NCI-H1436 (cell line): ENCODE results near the gene OR10G3.
"Not testable (repeated sequence)": the region's sequence is repeated elsewhere in the genome, so short reads cannot be mapped to it uniquely, and the experiment has no call there.

Experiments
- DNase-seq: peaks from one replicate; lab custom pipeline; 2025; lab: John Stamatoyannopoulos, UW

Gene OR10G3, protein sequence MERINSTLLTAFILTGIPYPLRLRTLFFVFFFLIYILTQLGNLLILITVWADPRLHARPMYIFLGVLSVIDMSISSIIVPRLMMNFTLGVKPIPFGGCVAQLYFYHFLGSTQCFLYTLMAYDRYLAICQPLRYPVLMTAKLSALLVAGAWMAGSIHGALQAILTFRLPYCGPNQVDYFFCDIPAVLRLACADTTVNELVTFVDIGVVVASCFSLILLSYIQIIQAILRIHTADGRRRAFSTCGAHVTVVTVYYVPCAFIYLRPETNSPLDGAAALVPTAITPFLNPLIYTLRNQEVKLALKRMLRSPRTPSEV

GRCh38 chr14:21579976-21580375, at the start of gene OR10G3:
Gene OR10G3 (minus strand): TSS chr14:21580076. CDS start chr14:21570744, 9,332 bp downstream.
- no peak for DNase-seq

DNA sequence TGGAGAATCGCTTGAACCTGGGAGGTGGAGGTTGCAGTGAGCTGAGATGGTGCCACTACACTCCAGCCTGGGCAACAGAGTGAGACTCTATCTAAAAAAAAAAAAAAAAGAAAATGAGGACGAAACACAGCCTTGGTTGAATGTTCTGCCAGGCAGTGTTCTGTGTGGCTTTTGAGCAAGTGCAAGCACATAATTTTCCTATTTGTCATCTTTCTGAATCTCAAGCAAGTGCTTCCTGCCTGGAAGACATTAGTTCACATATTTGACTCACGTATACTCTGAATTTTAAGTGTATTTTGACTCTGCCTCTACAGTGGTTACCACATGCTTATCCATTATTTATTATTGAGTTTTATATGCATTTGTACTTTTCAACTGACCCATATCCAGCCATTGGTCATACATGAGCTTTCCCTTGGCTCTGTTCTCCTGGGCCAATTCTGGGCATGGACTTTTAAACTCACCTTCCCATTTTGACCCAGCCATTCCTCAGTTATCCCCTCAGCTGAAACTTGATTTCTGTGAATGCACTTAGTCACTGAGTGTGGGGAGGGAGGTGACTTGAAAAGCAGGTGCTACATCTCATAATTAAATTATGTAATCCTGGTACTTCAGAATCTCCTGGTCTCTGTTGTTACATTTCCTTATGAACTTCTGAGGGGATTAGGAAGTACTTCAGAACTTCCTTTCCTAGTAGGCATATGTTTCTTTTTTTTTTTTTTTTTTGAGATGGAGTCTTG, 46.8 kb upstream of the OR10G3 start:
- DNase-seq, result no peak

DNA sequence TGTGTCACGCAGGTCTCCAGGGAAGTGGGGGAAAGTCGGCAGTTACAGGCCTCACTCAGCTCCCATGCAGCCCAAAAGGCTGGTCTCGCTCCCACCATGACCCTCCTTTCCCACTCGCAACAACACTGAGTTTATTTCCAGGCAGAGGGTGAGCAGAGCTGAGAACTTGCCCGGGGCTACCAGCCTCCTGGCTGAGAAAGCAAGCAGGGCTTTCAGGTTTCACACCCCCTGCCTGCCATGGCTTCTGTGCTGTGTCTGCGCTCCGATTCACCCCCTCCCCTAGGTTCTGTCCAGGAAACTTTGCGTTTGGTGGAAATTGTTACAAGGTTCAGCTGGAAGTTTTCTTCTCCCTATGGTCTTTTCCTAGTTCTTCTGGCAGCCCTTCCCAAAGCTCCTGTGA, 37.7 kb upstream of the OR10G3 start:
- DNase-seq, result no peak

- no peak for DNase-seq
Observed at GRCh38 chr14:21614240-21614639, 34.4 kb upstream of the OR10G3 start.

DNA sequence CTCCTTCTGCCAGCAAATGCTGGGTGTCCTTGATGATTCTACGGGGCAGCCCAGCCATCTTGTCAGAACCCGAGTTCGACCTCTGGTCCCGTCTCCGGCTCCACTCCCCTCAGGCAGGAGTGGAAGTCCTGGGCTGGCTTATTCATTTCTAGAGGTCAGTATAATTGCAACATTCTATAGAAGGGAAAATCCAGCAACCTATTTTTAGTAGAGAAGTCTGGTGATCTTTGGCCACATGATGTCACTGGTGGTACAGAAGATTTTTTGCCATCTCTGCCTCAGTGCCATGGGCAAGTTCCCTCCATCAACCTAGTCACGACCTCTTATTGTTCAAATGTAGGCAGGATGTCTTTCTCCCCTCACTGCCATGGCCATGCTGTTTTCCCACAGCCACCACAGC, 32.4 kb upstream of the OR10G3 start:
- DNase-seq, result no peak

GRCh38 chr14:21602181-21602580, 22.3 kb upstream of the OR10G3 start:
- not testable (repeated sequence) for DNase-seq

DNA sequence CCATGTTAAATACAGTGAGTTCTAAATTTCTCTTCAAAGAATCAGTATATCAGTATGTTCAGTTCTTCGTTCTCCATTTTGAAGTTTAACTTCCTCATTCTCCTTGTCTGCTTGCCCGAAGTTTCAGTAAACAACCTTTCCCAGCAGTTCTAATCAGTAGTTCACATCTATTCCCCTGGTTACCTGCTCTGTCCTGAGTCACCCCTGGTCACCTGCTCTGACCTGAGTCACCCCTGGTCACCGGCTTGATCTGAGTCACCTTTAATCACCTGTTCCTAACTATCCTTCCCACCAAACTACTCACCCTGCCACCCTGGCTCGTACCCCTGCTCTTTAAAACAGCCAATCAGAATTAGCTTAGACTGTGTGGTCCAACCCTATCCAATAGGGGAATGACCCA, 9.4 kb upstream of the OR10G3 start:
- no peak for DNase-seq

GRCh38 chr14:21575661-21576060, 4.2 kb downstream of the OR10G3 start:
- no peak for DNase-seq

DNA sequence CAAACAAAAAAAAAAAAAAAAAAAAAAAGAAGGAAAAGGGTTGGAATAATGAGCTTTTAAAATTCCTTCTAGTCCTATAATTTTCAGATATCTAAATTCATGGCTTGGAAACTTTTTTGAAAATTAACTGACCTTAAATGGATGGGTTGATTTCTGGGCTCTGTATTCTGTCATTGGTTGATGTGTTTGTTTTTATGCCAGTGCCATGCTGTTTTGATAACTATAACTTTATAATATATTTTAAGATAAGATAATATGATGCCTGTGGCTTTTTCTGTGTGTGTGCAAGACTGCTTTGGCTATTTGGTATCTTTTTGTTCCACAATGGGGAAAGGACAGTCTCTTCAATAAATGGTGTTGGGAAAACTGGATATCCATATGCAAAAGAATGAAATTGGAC, 7.3 kb downstream of the OR10G3 start:
- DNase-seq, result no peak

DNA sequence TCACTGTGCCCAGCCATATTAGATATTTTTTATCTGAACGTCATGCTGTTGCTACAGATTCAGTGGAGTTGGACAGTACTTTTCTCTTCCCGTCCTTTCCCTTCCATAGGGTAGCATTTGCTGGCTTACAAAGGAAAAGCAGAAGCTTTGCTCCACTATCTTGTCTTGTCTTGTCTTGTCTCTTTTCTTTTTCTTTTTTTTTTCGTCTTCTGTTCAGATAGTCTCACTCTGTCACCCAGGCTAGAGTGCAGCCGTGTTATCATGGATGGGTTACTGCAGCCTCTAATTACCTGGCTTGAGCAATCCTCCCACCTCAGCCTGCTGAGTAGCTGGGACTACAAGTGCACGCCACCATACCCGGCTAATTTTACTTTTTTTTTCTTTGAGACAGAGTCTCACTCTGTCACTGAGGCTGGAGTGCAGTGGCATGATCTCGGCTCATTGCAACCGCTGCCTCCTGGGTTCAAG, 21.1 kb downstream of the OR10G3 start:
- DNase-seq, result no peak

DNA sequence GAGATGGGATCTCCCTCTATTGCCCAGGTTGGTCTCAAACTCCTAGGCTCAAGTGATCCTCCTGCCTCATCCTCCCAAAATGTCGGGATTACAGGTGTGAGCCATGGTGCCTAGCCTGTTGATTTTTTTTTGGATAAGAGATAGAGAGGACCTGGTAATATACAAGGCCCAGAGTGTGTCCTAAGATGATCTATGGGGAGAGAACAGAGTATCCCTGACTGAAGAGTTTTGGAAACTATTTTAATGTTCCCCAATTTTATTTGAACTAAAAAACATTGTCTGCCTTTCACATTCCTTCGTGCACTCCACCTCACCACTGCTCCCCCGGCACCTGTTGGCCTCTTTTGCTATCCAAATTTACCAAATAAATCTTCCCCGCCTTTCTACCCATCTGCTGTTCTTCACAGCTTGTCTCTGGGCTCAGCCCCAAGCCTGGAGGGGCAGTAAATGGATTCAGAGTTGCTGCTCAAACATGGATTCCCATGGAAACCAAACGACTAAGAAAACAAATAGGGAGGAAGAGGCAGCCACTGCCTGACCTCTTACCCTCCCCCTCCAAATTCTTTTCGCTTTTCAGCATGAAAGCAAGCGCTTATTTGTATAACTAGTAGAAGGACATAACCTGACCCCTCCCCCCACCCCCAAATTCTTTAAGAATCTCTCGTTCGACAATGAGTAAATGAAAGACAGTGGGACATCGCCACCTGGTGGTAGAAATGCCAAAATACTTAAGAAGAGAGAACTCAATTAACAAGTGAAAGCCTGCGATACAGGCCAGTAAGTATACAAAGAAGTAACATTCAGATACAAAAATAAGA, 22.6 kb downstream of the OR10G3 start:
- peak; percentile 90 for DNase-seq

GRCh38 chr14:21556378-21557083, 23.3 kb downstream of the OR10G3 start:
- no peak for DNase-seq

GRCh38 chr14:21553266-21553665, 26.6 kb downstream of the OR10G3 start:
- no peak for DNase-seq

GRCh38 chr14:21544588-21544987, 35.3 kb downstream of the OR10G3 start:
- DNase-seq, result not testable (repeated sequence)

DNA sequence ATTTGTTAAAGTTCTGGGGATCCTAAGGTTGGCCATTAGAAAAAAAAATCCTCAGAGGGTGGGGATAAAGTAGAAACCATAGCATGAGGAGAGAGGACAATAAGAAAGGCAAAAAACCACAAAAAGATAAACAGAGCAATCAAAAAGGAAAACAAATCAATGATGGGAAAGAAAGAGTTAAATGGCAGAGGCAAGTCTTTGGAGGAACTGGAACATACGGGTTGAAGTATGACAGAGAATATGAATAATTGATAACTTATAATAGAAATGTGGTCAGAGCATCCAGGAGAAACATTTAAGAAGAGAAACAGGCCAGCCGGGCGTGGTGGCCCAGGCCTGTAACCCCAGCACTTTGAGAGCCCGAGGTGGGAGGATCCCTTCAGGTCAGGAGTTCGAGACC, 35.9 kb downstream of the OR10G3 start:
- DNase-seq, result no peak

GRCh38 chr14:21543521-21543960, 36.3 kb downstream of the OR10G3 start:
- DNase-seq, result peak; percentile 19

DNA sequence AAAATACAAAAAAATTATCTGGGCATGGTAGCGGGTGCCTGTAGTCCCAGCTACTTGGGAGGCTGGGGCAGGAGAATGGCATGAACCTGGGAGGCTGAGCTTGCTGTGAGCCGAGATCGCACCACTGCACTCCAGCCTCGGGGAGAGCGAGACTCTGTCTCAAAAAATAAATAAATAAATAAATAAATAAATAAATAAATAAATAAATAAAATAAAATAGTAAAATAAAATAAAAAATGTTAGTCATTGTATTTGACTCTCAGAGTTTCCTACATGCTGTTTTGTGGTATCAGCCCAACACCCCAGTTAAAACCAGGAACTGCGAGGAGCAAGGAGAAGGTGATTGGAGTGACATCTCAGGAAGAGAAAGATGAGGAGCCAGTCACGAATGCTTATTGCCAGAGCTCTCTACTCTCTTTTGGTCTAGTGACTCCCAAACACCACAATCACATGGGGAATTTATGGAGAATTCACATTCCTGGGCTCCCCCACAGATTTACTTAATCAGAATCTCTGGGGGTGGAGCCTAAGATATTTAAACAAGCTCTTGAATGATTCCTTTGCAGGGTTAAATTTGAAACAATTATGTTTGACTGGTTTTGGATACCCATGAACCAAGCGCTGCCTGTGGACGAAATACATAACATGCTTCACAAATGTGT, 38.3 kb downstream of the OR10G3 start:
- DNase-seq, result no peak

DNA sequence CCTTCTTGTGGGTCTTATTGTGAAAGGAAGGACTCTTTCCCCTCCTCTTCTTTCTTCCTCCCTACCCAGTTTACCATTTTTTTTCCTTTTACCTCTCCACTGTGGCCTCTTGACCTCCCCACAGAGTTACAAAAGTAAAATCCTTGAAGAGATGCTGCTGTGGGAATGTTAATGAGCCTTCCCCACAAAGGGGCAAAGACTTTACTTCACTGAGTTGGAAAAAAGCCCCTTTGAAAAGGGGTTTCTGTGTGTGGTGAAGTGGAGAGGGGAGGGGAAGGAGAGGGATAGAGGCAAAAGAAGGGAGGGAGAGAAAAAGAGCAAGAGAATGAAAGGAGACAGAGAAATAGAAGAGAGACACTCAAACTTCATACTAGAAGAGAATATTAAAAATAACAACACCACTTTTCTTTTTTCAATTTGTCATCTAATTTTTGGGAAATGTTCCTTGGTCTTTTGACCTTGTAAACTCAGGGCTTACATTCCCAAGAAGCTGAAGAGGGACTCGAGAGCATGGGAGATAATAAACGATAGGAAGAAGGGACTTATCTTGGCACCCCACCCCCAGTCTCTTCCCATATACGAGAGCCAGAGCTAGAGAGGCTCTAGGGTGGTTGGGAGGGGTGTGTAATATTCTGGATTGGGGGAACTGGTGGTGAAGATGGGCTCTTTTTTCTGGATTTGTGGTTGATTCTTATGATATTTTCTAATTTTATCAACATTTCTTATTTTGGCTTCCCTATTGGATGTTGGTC, 40.5 kb downstream of the OR10G3 start:
- DNase-seq, result no peak

GRCh38 chr14:21537090-21537424, 42.8 kb downstream of the OR10G3 start:
- no peak for DNase-seq

GRCh38 chr14:21536418-21537089, 43.3 kb downstream of the OR10G3 start:
- DNase-seq, result no peak
